Activated CD4-positive, alpha-beta T cell treated with anti-CD3 and anti-CD28 coated beads, Interleukin-2, amount 10 ng/mL, durations not matched to agents 24 days and 14 days (primary cell): ENCODE data around the gene IRAG1. TPM values are rescaled to one million over a fixed set of nuclear protein-coding genes. Genes with fewer than 3 reads are reported as not detected.
"Not testable (repeated sequence)": the region's sequence is repeated elsewhere in the genome, so short reads cannot be mapped to it uniquely, and the experiment has no call there.

Experiments used
- DNase-seq: peaks from one replicate; pipeline ENCODE4 v3.0.0; 2022
- H3K27ac Mint-ChIP-seq: one replicate; pipeline ENCODE4 v1.8.0; 2022; ENCODE audit warnings: mild to moderate bottlenecking, mixed read lengths
- H3K27me3 Mint-ChIP-seq: one replicate; pipeline ENCODE4 v1.8.0; 2022; ENCODE audit warnings: mixed read lengths
- H3K36me3 Mint-ChIP-seq: one replicate; pipeline ENCODE4 v1.8.0; 2022; ENCODE audit warnings: low read depth, mild to moderate bottlenecking, mixed read lengths
- H3K4me1 Mint-ChIP-seq: one replicate; pipeline ENCODE4 v1.8.0; 2021; ENCODE audit warnings: mixed read lengths
- H3K4me3 Mint-ChIP-seq: one replicate; pipeline ENCODE4 v1.8.0; 2022; ENCODE audit warnings: mild to moderate bottlenecking, moderate library complexity, mixed read lengths
- H3K9me3 Mint-ChIP-seq: one replicate; pipeline ENCODE4 v1.8.0; 2021; ENCODE audit warnings: mixed read lengths
- intact Hi-C: fragments of 100-400 bp; cut with micrococcal nuclease; formaldehyde crosslinking; loops from one replicate; pipeline ENCODE4 v1.15.1; 2023
- total RNA-seq: library from RNA; stranded (reverse); gene quantifications from 2 replicates; pipeline ENCODE4 v1.2.3, GENCODE V29; 2022

The IRAG1 gene
- total RNA-seq, 1 donor from 2014 or later, result not detected

DNA sequence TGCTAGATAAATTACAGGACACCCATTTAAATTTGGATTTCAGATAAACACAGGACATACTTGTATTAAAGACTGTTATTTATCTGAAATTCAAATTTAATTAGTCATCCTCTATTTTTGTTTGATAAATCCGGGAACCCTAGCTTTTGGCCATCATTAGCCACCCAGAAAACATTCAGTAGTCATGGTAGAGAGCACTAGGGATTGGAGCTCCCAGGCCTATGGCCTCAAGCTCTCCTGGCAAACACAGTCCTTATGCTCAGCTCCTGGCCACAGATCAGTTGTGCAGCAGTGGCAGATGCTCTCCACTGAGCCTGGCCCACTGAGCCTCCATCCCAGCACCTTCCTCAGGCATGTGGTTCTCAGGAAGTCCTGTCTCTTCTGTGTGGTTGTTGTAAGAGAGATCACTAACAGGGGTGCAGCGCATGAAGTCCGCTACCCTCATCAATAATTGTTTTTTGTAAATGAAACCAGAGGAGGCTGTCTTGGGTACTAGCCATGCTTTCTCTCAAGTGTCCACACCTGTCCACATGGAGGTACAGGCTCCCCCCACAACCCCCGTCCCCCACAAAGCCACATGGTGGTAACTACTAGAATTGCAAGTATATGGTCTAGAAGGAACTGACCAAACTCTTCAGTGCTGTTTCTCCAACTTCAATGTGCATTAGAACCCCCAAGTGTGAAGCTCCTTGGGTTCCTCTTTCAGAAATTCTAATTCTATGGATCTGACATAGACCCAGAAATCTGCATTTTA, 1.1 kb upstream of the IRAG1 start:
- Mint-ChIP-seq H3K4me3 (no peak overlapping the region), H3K36me3 (no peaks in the 10 kb centered on the region), H3K4me1 (no peaks in the 10 kb centered on the region), H3K9me3 (no peaks in the 10 kb centered on the region), H3K27me3 (peaks cover 16% of the 10 kb centered on the region), H3K27ac (no peak overlapping the region)
- intact Hi-C loops, result no loop called here
- no peak for DNase-seq

DNA sequence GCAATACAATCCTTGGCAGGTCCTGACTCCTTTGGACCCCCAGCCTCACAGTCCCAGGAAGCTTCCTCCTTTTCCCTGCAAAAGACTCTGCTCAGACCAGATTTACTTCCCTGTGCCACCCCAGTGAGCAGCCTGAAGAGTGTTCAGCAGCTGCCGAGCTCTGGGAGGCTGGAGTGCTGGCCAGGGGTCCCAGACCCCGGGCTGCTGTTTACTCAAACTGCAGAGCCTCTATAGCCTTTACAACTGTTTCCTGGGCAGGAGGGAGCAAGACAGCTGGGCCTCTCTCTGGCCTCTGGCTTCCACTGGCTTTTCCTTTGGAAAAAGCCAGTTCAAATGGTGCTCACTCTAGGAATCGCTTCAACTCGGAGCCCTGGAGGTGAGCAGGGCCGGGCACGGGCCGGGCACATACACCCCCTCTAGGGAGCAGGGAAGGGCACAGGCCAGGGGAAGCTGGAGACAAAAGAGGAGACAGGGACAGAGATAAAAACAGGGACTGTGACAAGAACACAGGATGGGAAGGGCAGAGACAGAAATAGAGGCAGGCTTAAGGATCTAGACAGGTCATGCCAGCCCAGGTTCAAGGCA, 932 bp downstream of the IRAG1 start:
- intact Hi-C loops, result no loop called here
- Mint-ChIP-seq H3K4me3 (no peak overlapping the region), H3K36me3 (no peaks in the 10 kb centered on the region), H3K27ac (no peak overlapping the region), H3K27me3 (peaks cover 17% of the 10 kb centered on the region), H3K4me1 (no peaks in the 10 kb centered on the region), H3K9me3 (no peaks in the 10 kb centered on the region)
- DNase-seq, result no peak

DNA sequence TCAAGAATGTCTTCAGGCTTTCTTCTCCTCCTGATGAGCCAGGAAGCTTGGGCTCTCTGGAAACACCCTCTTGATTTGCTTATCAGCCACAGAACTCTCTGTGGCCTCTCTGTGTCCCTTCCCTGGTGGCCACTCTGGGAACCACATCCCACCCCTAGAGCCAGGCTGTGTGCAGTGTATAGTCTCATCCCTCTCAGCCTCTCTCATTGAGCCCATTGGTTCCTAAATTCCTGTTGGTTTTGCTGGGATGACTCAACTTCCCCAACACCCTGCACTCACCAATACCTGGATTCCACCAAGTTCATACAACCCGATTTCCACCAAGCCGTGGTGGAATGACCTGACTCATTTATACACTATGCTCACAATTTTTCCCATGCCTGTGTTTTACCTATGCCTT, 5.2 kb downstream of the IRAG1 start:
- intact Hi-C loops, result no loop called here
- H3K9me3 Mint-ChIP-seq, result no peaks in the 10 kb centered on the region
- no peaks in the 10 kb centered on the region for H3K36me3 Mint-ChIP-seq

DNA sequence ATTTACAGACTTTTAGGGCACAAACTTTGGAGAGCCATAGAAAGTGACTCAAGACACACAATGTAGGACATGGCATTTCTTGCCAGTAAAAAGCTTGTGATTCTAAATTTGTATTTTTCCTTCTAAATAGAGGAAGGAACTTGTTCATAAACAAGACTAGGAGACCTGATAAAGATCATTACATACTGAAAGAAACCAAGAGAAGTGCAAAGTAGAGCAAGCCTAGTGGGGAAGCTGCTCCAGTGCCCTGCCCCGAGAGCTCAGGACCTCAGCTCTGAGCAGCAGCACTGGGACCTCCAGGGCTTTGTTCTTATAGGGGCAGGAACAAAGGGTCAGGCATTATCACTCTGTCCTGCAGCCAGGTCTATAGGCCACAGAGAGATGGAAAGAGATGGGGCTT, 7.2 kb downstream of the IRAG1 start:
- H3K27ac Mint-ChIP-seq, result no peak overlapping the region
- no peaks in the 10 kb centered on the region for H3K4me1 Mint-ChIP-seq
- DNase-seq, result no peak

More for the DNA sequence above, 5.2 kb downstream of the IRAG1 start:
- Mint-ChIP-seq H3K27ac (no peak overlapping the region), H3K27me3 (peaks cover 14% of the 10 kb centered on the region), H3K4me1 (no peaks in the 10 kb centered on the region), H3K4me3 (no peak overlapping the region)
- DNase-seq, result no peak

DNA sequence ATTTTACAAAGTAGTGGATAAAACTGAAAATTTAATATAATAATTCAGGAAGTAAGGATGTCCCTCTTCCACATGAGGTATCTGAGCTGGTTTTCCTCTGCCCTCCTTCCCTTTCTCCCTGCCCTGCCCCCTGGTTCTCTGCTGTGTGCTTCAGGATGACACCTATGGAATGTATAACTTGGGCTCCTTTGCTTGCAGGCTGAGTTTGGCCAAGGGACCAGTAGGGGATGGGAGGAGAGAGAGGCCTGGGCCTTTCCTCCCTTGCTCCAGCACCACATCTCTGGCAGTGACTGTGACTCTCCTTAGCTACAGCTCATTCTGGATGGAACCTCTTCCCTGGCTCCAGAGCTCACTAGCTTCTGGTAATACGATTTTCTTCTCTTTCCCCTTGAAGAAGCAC, 10.1 kb downstream of the IRAG1 start:
- H3K4me3 Mint-ChIP-seq, result no peak overlapping the region
- no peak for DNase-seq
- intact Hi-C loops, result no loop called here
- H3K4me1 Mint-ChIP-seq, result no peaks in the 10 kb centered on the region
- no peaks in the 10 kb centered on the region for H3K9me3 Mint-ChIP-seq
- H3K27me3 Mint-ChIP-seq, result peaks cover 20% of the 10 kb centered on the region
- no peak overlapping the region for H3K27ac Mint-ChIP-seq
- H3K36me3 Mint-ChIP-seq, result no peaks in the 10 kb centered on the region

More for the DNA sequence above, 7.2 kb downstream of the IRAG1 start:
- H3K27me3 Mint-ChIP-seq, result peaks cover 19% of the 10 kb centered on the region
- H3K9me3 Mint-ChIP-seq, result no peaks in the 10 kb centered on the region
- H3K4me3 Mint-ChIP-seq, result no peak overlapping the region
- intact Hi-C loops, result no loop called here
- no peaks in the 10 kb centered on the region for H3K36me3 Mint-ChIP-seq

GRCh38 chr11:10680956-10681487, 12.5 kb downstream of the IRAG1 start:
- no peak for DNase-seq
- intact Hi-C loops, result no loop called here
- Mint-ChIP-seq H3K27ac (no peak overlapping the region), H3K27me3 (peaks cover 23% of the 10 kb centered on the region), H3K36me3 (no peaks in the 10 kb centered on the region), H3K9me3 (no peaks in the 10 kb centered on the region), H3K4me3 (no peak overlapping the region), H3K4me1 (no peaks in the 10 kb centered on the region)

DNA sequence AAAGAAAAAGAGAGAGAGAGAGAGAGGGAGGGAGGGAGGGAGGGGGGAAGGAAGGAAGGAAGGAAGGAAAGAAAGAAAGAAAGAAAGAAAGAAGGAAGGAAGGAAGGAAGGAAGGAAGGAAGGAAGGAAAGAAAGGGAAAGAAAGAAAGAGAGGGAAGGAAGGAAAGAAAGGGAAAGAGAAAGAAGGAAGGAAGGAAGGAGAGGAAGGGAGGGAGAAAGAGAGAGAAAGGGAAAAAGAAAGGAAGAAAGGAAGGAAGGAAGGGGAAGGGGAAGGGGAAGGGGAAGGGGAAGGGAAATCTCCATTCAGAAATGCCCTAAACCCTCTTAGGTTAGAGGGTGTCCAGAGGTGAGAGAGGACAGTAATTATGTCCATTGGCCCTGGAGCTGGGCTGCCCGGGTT, 13.3 kb downstream of the IRAG1 start:
- H3K9me3 Mint-ChIP-seq, H3K36me3 Mint-ChIP-seq, intact Hi-C loops, DNase-seq, H3K27ac Mint-ChIP-seq, H3K4me3 Mint-ChIP-seq, H3K4me1 Mint-ChIP-seq: not testable (repeated sequence)
- peaks cover 23% of the 10 kb centered on the region for H3K27me3 Mint-ChIP-seq

- H3K4me3 Mint-ChIP-seq, result no peak overlapping the region
- H3K27ac Mint-ChIP-seq, result no peak overlapping the region
- no peaks in the 10 kb centered on the region for H3K36me3 Mint-ChIP-seq
- intact Hi-C loops, result no loop called here
- no peaks in the 10 kb centered on the region for H3K9me3 Mint-ChIP-seq
- H3K27me3 Mint-ChIP-seq, result peaks cover 25% of the 10 kb centered on the region
- DNase-seq, result no peak
- H3K4me1 Mint-ChIP-seq, result peaks cover under 1% of the 10 kb centered on the region
These were observed 13.9 kb downstream of the IRAG1 start for GRCh38 chr11:10679644-10680043.

- H3K4me3 Mint-ChIP-seq, result no peak overlapping the region
- no peak for DNase-seq
- H3K9me3 Mint-ChIP-seq, result no peaks in the 10 kb centered on the region
- H3K27ac Mint-ChIP-seq, result no peak overlapping the region
- H3K27me3 Mint-ChIP-seq, result peaks cover 39% of the 10 kb centered on the region
- peaks cover 5% of the 10 kb centered on the region for H3K4me1 Mint-ChIP-seq
- intact Hi-C loops, result no loop called here
- H3K36me3 Mint-ChIP-seq, result no peaks in the 10 kb centered on the region
These were observed 15.5 kb downstream of the IRAG1 start for GRCh38 chr11:10678101-10678500.

- H3K27ac Mint-ChIP-seq, result no peak overlapping the region
- no peaks in the 10 kb centered on the region for H3K9me3 Mint-ChIP-seq
- H3K4me1 Mint-ChIP-seq, result peaks cover 5% of the 10 kb centered on the region
- H3K4me3 Mint-ChIP-seq, result no peak overlapping the region
- no peaks in the 10 kb centered on the region for H3K36me3 Mint-ChIP-seq
- H3K27me3 Mint-ChIP-seq, result peaks cover 47% of the 10 kb centered on the region
- intact Hi-C loops, result no loop called here
- DNase-seq, result no peak
These were observed 16.6 kb downstream of the IRAG1 start for GRCh38 chr11:10676919-10677318.

DNA sequence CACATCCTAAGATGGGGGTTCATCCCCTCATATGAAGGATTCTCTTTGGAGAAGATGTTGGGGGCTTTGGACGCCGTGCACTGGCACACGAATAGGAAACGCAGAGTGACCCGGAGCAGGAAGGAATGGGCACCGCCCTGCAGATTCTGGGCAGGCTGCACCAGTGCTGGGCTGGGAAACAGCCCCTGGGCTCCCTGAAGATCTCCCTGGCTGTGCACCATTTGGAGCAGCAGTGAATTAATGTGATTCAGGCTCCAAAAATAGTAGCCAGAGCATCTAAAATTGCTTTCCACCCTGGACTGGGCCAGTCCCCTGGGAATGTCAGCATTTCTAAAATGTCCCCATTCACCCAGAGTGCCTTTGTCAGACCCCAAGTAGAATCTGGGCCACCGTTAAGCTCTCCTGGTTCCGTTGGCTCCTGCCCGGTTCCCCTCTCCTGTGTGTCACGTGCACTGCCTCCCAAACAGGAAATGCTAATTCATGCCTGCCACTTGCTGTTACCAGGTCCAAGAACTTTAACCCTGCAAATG, 18.6 kb downstream of the IRAG1 start:
- H3K9me3 Mint-ChIP-seq, result no peaks in the 10 kb centered on the region
- peaks cover 49% of the 10 kb centered on the region for H3K27me3 Mint-ChIP-seq
- intact Hi-C loops, result loop anchor here (5.0 kb wide), 1 partner anchor 32 kb away; no protein-coding TSS in a partner anchor
- no peak for DNase-seq
- peaks cover 5% of the 10 kb centered on the region for H3K4me1 Mint-ChIP-seq
- H3K27ac Mint-ChIP-seq, result no peak overlapping the region
- no peak overlapping the region for H3K4me3 Mint-ChIP-seq
- no peaks in the 10 kb centered on the region for H3K36me3 Mint-ChIP-seq

GRCh38 chr11:10674440-10674855, 19.1 kb downstream of the IRAG1 start:
- intact Hi-C loops, result loop anchor here (5.0 kb wide), 1 partner anchor 33 kb away; no protein-coding TSS in a partner anchor

DNA sequence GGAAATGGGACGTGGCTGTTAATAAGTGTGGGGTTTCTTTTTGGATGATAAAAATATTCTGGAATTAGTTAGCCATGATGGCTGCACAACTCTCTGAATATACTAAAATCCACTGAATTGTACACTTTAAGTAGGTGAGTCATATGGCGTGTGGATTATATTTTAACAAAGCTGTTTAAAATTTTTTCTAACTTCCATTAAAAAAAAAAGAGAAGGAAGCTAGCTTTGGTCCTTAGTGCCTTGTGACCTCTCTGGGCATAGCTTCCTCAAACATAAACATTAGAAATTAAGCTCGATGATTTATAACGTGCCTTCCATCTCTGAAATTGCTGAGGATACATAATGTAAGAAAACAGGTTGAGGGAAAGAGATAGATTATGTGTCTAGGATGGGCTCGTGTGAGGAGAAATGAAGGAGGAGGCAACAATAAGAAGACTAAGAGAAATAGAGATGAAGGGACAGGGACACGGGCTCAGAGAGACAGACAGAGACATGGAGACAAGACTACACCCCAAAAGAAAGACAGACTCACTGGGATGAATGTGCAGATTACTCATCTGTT, 20.0 kb downstream of the IRAG1 start:
- Mint-ChIP-seq H3K9me3 (no peaks in the 10 kb centered on the region), H3K27ac (no peak overlapping the region), H3K36me3 (no peaks in the 10 kb centered on the region), H3K4me3 (no peak overlapping the region), H3K4me1 (peaks cover 5% of the 10 kb centered on the region), H3K27me3 (peaks cover 47% of the 10 kb centered on the region)
- intact Hi-C loops, result loop anchor here (5.0 kb wide), 1 partner anchor 34 kb away; no protein-coding TSS in a partner anchor
- no peak for DNase-seq

More at GRCh38 chr11:10674440-10674855, 19.1 kb downstream of the IRAG1 start:
- peaks cover 5% of the 10 kb centered on the region for H3K4me1 Mint-ChIP-seq
- no peaks in the 10 kb centered on the region for H3K36me3 Mint-ChIP-seq
- no peak overlapping the region for H3K4me3 Mint-ChIP-seq
- DNase-seq, result no peak
- no peaks in the 10 kb centered on the region for H3K9me3 Mint-ChIP-seq
- peaks cover 49% of the 10 kb centered on the region for H3K27me3 Mint-ChIP-seq
- no peak overlapping the region for H3K27ac Mint-ChIP-seq

DNA sequence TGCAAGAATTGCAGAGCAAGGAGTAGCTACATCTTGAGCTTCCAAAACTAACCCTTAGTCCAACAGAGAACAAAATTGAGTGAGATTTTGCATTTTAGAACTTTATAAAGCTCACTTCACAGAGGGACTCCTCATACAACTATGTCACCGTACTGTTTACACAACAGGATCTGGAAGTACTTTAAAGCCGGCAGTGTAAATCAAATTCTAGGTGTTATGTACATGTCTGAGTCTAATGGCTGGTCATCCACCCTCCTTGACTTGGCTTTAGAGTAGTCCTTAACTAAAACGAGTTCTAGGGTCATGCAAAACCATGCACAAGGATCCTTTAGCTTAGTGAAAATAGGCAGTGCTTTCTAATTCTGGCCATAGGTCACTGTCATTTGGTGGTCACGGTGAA, 23.5 kb downstream of the IRAG1 start:
- H3K27ac Mint-ChIP-seq, result no peak overlapping the region
- no peaks in the 10 kb centered on the region for H3K36me3 Mint-ChIP-seq
- H3K27me3 Mint-ChIP-seq, result peaks cover 35% of the 10 kb centered on the region
- no peak for DNase-seq
- peaks cover 5% of the 10 kb centered on the region for H3K4me1 Mint-ChIP-seq
- no peaks in the 10 kb centered on the region for H3K9me3 Mint-ChIP-seq
- intact Hi-C loops, result loop anchor here (5.0 kb wide), 1 partner anchor 37 kb away; no protein-coding TSS in a partner anchor
- no peak overlapping the region for H3K4me3 Mint-ChIP-seq
